Fibroblast of mammary gland (primary cell): ENCODE data around the gene BICDL2.

Experiments
- DNase-seq: peaks from one replicate; pipeline ENCODE4 v3.0.0-alpha.2; 2010; ENCODE audit warnings: low read depth
- H3K4me3 ChIP-seq: 2 replicates; pipeline ENCODE4 v1.5.1; 2011; ENCODE audit warnings: low read depth, mild to moderate bottlenecking, low read length, moderate library complexity; ENCODE audit not compliant: control insufficient read depth
- CTCF ChIP-seq: conservative IDR thresholded peaks from 2 replicates; pipeline ENCODE4 v1.5.1; 2011; ENCODE audit warnings: low read depth, low read length, inconsistent platforms; ENCODE audit not compliant: control insufficient read depth, insufficient read depth

Gene BICDL2

GRCh38 chr16:3026609-3027488 is 9.9 kb downstream of the BICDL2 start:
- no peak overlapping the region for H3K4me3 ChIP-seq
- no peak for DNase-seq
- no peak for TF ChIP-seq CTCF

- TF ChIP-seq CTCF, result no peak
- no peak overlapping the region for H3K4me3 ChIP-seq
- no peak for DNase-seq
These were observed 10.8 kb downstream of the BICDL2 start for GRCh38 chr16:3026003-3026378.

- no peak for DNase-seq
- TF ChIP-seq CTCF, result no peak
- no peak overlapping the region for H3K4me3 ChIP-seq
These were observed 11.4 kb downstream of the BICDL2 start for GRCh38 chr16:3025032-3026002.

GRCh38 chr16:3023669-3024478 is 12.9 kb downstream of the BICDL2 start, which contains the start of the genes HCFC1R1 and THOC6:
Gene HCFC1R1 (minus strand): TSS chr16:3023942. CDS start chr16:3023941, 1 bp downstream.
Gene THOC6 (plus strand): TSS chr16:3024035. CDS start chr16:3024327, 292 bp downstream.
- TF ChIP-seq CTCF, result no peak
- DNase-seq, result peak; percentile 98
- peak within 1 kb of the TSS; percentile 74 for H3K4me3 ChIP-seq

GRCh38 chr16:3023415-3023668 is 13.4 kb downstream of the BICDL2 start:
- DNase-seq, result peak; percentile 74
- peak overlapping the region; percentile 74 for H3K4me3 ChIP-seq
- no peak for TF ChIP-seq CTCF
